NCI-H1694 (cell line): ENCODE data around the gene FBXW12.
"Not testable (repeated sequence)": the region's sequence is repeated elsewhere in the genome, so short reads cannot be mapped to it uniquely, and the experiment has no call there.

ENCODE experiments used
- DNase-seq: peaks from one replicate; lab custom pipeline; 2025; lab: John Stamatoyannopoulos, UW

The FBXW12 gene

DNA sequence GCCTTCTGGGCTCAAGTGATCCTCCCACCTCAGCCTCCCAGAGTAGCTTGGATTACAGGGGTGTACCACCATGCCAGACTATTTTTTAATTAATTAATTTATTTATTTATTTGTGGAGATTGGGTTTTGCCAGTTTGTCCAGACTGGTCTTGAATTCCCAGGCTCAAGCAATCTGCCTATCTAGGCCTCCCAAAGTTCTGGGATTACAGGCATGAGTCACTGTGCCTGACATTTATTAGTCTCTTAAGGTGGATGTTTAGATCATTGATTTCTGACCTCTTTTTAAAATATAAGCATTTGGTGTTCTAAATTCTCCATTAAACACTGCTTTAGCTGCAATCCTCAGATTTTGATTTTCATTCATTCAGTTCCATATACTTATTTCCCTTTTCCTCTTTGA lies 15.6 kb downstream of the FBXW12 start:
- no peak for DNase-seq

DNA sequence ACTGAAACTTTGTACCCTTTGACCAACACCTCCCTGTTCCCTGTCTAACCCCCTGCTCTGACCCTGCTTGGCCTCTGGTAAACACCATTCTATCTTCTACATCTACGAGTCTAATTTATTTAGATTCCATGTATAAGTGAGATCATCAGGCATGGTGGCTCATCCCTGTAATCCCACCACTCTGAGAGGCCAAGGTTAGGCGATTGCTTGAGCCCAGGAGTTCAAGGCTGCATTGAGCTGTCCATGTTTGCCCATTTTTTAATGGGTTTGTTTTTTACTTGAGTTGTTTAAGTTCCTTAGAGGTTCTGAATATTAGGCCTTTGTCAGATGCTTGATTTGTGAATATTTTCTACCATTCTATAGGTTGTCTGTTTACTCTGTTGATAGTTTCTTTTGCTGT lies 16.9 kb downstream of the FBXW12 start:
- DNase-seq, result no peak

DNA sequence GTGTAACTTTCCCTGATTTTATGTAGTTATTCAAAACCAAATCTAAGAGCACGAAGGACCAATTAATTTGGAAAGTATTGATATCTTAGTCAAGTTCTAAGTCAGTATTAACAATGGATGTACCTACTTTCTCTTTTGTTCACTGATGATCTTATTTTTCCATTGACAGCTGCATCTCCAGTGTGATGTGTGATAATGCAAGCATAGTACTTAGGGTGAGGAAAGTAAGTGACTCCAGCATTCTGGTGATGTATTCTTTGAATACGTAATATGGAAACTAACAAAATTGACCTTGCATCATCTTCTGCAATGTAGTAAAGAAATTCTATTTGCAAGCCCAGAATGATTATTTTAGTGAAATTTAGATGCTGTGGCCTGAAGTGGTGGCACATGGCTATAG lies 22.4 kb downstream of the FBXW12 start:
- DNase-seq, result no peak

DNA sequence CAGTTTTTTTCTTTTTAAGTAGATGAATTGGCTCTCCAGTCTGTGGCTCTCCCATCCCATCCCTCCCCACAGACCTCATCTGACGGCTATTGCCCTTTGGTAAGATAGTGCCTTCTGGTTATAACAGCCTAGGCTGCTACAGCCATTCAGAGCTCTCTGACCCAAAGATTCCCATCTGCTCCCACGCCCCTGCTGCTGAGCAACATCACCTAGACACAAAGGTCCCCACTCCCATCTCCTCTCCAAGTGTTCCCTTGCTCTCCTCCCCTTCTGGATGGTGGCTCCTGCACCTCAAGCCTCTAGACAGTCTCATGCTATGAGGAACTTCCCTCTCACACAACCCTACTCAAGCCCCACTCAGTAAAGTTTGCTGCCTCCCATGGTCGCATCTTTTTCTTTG lies 23.7 kb downstream of the FBXW12 start:
- no peak for DNase-seq

DNA sequence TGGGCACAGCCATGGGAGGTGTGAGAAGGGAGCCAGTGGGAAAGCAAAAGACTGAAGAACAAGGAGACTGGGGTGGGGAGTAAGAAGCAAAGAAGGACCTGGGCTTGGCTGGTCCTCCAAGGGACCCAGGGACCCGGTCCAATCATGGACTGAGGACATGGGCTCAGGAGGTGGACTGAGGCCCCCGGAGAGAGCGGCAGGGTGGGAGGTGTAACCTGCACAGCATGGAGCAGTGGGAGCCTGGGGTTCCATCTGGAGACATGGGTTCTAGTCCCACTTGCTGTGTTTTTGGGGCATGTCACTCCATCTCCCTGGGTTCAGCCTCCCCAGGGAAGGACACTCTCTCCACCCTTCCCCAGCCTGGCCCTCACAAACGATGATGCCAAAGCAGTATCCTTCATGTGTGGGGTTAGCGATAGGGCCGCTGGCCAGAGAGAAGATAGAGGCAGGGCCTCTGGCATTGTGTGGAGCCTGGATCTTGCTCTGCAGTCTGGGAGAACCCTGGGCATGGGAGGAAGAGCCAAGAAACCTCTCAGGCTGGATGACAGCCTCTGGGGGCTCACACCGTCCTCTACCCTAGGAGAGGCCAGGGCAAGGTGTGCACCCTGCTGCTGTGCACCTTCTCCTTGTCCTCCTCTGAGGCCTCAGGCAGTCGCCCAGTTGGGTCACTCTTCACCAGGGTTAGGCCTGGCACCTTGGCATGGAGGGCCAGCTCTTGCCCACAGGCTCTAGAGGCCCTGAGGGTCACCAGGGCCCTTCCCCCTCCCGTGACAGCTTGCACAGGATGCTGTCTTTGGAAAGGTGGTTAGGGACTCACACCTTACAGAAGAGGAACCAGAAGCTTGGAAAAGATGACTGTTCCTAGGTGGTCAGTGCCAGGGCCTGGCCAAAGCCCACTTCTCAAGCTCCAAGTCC lies 26.0 kb downstream of the FBXW12 start:
- DNase-seq, result no peak

DNA sequence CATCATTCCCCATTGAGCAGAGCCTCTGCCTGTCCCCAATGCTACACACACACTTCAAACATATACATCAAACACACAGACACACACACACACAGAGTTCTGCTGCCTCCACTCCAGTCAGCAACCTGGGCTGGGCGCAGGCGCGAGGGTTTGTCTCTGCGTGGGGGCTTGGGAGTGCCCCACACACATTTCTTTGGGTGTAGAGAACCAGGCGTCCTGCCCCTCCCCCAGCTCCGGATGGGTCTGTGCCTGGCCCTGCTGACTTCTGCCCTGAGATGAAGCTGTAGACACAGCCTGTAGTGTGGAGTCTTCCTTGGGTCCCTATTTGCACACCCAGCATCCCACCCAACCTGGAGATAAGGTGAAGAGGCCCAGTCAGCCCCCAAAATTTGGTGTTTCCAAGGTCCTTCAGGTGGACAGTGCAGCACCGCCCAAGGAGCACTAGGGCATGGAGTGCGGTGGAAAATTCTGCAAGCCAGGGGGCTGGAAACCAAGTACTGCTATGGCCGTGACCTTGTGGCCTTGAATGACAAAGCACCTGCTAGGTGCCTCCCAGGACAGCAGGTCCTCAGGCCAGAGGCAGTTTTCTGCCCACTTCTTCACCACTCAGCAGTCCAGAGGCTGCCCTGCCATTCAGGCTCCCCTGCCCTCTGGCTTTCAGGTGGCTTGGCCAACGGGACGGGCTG lies 26.8 kb downstream of the FBXW12 start:
- no peak for DNase-seq

DNA sequence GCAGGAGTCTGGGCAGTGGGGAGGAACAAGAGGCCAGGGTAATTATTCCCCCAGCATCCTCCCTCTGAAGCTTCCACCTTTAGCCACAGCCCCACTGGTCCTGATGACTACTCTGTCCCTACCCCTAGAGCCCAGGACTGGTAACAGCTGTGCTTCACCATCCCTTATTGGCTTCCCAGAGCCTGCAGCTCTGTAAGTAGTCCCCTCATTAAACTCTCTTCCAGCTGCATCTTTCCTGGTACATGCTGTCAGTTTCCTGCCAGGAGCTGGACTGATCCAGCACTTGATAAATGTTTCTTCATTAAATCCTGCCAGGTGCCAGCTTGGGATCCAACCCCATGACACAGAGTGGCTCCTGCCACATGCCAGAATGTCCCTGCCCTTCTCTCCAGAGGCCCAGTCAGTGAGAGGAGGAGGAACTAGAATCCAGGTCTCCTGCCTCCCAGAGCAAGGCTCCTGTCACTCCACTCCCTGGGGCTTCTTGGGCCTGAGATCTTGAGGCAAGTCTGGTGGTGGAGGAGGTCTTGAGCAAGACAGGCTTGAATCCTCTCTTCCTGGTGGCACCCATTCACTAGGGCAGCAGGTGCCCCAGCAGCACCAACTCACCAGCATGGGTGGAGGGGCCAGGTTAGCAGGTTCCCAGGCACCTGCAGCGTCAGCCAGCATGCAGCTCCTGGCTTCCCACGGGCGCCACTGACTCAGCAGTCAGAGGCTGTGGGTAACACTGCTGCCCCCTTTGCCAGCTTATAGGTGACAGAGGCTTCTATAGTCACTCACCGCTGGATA lies 27.6 kb downstream of the FBXW12 start:
- no peak for DNase-seq

DNA sequence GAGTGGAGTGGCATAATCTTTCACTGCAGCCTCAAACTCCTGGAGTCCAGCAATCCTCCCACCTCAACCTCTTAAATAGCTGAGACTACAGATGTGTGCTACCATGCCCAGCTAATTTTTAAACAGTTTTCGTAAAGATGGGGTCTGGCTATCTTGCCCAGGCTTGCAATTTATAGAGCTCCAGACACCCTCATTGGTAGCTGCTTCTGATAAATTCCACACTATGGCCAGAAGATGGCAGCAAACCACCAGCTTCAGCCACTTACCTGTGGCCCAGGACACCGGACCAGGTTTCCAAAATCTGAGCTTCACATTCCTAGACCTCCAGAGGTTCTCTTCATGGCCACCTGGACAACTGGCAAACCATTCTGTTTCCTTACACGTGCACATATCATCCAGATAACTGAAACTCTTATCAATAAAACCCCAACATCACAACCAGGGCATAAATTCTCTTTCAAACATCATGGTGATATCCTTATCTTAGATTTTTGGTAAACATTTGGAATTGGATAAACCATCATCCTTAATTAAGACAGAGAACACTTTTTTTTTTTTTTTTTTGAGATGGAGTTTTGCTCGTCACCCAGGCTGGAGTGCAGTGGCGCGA lies 28.9 kb downstream of the FBXW12 start:
- no peak for DNase-seq

DNA sequence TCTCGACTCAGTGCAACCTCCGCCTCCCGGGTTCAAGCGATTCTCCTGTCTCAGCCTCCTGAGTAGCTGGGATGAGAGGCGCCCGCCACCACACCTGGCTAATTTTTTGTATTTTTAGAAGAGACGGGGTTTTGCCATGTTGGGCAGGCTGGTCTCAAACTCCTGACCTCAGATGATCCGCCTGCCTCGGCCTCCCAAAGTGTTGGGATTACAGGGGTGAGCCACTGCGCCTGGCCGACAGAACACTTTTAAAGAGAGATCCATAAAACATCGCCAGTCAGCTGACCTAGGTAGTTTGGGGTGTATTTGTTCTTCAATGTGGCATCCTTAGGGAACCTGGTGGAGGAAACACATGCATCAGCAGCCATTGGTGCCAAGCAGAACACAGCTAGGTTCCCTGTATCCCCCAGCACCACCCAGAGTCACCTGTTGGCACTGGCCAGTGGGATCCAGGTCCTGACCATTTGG lies 29.4 kb downstream of the FBXW12 start:
- DNase-seq, result not testable (repeated sequence)

DNA sequence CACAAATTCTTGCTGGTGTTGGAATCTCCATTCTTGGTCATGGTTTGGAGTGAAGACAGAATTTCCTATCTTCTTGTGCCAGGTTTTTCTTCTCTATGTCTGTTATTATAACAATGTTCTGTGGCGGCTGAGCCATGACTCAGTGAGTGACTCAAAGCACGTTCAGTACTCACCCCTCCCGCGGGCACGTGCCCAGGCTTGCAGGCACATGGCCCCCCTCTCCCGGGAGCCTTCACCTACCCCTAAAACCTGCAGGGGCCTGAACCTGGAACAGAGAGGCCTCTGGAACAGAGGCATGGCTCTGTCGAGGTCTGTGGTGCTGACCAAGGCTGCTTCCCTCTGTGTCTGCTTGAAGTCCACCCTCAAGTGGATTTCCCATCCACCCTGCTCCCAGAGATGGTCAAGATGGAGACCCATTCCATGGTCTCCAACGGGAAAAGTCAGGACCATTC lies 30.3 kb downstream of the FBXW12 start:
- no peak for DNase-seq

DNA sequence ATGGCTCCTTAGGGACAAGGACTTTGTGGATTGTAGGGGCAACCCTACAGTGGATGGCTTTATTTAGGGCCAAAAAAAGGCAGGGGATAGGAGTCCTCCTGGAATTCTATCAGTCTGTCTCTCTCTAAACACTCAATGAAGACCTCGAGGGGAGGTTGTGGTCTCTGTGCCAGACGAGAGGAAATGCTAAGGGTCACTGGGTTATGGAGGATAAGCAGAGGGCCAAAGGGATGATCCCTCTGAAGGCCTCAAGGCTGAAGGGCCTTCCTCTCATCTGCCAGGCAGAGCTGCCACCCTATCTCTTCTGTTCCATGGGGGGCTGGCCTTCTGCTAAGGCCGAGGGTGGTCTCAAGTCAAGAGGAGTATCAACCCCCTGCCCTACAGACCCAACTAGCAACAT lies 30.9 kb downstream of the FBXW12 start:
- no peak for DNase-seq

DNA sequence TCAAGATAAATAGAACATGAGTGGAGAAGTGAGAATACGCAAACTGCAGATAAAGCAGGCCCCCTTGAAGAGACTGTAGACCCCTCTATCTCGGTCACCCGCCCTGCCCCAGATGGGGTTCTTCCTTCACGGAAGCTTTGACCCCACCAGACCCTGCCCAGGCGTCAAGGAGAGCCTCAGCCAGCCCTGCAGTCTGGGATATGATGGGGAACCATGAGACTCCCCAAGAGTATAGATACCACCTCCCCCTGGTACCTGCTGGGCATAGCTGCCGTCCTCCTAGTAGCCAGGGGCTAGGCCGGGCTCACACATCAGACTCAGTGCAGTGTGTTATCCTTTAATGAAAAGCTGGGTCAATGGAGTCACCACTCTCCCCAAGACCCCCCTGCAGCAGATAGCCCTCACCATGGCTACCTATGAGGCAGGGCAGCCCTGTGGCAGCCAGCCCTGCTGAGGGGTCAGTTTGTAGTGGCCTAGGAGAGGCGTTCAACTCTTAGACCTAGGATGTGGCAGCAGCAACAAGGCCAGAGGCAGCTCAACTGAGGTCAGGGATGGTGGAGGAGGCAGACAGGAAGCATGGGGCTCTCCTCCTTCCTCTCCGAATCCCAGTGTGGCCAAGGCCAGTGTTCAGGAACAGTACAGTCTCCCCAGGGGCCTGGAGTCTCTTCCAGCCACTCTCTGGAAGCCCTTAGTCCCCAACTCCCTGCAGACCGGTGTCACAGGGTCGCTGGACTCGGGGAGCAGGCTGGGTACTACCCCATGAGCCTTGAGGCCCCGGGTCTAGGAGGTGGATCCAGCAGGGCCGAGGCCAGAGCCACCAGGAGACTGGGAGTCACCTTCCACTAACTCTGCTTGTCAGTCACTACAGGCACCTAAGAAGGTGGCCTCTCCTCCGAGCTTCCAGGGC lies 31.8 kb downstream of the FBXW12 start:
- DNase-seq, result no peak

DNA sequence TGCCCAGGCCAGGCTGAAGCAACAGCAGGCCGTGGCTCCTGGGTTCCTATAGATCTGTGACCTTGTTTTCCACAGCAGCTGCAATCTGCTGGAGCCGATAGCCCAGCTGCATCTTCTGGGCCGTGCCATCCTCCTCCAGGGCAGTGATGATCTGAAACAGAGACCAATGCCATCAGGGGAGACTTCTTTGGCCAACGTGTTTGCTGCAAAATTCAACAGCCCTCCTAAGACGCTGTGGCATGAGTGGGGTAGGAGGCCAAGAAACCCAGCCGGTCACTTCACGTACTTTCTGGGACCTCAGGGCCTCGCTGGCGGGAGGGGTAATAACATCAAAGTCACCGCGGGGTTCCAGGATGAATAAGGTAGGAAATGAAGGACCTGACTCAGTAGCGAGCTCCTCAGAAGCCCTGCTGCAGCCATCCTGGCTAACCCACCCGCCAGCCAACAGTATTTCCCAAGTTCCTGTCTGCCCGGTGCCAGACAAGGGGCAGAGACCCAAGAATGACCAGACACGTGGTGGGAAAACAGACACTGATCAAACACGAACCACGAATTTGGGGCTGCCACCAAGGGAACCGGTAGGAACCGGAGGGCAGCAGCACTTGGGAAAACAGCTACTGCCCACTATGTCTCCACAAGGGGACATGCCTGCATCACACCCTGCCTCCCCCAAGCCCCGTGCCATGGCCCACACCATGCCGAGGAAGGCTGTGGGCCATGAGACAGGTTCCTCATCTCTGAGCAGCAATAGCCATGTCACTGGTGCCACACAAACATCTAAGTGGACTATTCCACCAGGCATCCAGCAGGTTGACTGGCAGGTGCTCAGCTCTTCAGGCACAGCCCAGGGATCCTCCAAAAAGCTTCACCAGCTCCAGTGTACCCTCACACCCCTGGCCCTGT lies 32.7 kb downstream of the FBXW12 start:
- DNase-seq, result no peak

DNA sequence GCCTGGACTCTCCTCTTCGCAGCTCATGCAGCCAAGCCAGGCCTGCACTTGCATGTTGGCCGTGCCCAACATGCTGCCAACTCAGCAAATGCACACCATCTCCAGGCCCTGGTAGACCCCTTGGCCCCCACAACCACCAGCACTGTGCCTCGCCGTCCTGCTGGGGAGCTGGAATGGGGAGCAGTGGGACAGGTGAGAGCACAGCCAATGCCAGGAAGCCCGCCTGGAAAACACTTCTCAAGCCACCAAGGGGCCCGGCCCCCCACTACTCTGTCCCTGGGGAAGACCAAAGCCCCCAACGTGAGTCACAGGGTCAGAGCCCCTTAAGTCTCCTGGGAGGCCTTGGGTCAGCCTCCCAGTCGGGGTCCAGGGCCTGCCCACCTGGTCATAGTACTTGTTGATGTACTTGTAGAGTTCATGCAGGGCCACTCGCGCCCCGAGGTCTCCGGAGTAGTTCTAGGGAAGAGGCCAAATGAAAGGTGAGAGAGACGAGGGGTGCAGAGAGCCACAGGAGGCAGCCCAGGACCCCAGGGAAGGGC lies 33.4 kb downstream of the FBXW12 start:
- DNase-seq, result no peak

DNA sequence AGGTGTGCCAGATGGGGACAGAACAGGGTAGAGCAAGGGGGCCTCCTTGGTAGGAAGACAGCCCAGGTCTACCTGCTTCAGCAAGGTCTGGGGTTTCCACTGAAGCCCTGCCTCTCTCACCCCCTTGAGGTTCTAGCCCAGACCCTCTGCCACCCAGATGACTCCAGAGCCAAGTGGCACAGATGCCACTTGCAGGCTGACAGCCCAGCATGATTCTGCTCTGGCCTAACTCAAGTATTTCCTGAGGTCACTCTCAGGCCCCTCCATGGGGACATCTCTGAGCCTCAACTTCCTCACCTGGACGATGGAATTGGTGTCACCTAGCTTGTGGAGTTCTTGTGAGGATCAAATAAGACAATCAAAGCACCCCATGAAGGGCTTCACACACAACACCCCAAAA lies 34.0 kb downstream of the FBXW12 start:
- DNase-seq, result no peak

DNA sequence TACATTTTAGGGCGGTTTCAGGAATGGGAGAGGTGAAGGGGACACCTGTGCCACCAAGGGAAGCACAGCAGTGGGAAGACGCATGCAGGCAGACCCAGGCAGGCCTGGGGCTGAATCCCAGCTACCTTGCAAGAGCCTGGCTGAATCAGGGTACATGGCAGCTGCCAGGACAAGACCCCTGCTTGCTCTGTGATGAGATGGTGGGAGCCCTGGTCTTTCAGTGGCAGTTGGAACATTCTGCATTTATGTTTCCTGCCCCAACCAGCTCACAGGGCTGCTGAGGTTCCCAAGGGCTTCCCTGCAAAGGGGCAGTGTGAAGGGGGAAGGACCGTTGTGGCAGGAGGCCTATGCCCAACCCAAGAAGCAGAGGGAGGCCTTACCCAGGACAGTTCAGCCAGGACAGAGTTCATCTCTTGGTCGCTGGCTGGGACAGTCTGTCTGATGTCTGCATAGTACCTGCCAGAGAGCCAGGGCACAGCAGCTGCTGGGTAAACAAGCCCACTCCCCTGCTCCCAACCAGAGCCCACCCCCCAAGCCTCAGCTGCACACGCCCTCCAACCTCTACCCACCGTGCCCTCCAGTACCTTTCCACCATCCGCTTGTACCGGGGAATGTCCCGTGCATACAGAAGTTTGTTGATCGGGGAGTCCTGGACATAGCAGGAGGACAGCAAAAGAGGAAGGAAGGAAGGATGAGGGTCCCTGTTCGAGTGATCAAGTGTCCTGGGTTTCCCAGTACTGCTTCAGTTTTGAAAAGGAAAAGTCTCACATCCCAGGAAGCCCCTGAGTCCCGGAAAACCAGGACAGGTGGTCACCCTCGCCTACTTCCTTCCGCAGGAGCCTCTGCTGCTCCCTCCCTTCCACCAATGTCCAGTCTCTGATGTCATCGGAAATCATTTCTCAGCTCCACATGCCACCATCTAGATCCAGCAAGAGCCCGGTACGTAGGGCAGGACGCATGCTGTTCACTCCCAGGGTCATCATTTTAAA lies 34.7 kb downstream of the FBXW12 start:
- no peak for DNase-seq

DNA sequence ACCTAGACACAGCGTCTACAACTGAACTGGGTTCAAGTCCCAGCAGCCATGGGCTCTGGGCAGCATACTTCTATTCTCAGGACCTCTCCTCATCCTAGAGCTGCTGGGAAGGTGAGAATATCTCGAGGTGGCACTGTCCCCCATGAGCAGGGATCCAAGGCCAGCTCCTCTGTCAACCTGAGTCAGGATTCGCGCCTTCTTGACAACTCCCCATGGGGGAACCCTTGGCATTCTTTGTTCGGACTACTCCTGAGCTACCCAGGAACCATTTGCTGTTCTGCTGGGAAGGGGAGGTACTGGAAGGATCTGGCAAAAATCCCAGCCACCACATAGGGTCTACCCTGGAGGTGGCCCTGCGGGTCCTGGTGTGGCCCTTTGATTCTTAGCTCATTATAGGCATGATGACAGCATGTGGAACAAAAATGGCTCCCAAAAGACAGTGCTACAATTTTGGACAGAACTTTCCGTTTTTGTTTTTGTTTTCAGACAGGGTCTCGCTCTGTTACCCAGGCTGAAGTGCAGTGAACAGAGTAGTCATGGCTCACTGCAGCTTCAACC lies 35.6 kb downstream of the FBXW12 start:
- DNase-seq, result no peak

DNA sequence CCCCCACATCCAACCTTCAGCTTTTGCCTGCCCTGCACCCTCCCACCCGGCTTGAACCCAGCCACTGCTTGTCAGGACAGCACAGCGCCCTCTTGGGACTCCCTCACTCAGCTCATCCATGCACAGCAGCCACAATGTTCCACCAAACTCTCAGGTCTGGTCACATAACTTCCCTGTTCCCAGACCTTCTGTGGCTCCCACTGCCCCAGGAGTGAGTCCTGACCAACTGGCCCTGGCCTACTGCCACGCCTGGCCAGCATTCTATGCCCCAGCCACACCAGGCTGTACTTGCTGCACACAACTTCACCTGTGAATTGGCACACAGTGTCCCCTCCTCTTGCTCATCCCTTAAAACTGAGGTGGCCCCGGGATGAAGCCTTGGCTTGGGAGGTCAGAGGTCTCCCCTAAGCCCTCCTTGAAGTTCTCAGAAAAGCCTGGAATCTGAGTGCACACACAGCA lies 36.8 kb downstream of the FBXW12 start:
- no peak for DNase-seq
